K562 (cell line): ENCODE measurements around the gene DHDH. TPM values are rescaled to one million over a fixed set of nuclear protein-coding genes. Genes with fewer than 3 reads are reported as not detected.

ENCODE experiments used
- CHD4 ChIP-seq: fragments of 200-600 bp; sonication (generic); IDR thresholded peaks from 3 replicates; pipeline ENCODE4 v1.6.1; 2012; ENCODE audit warnings: low read depth, mild to moderate bottlenecking, mixed read lengths, low read length, inconsistent platforms; ENCODE audit not compliant: insufficient read depth, insufficient replicate concordance, poor library complexity, severe bottlenecking
- DEAF1 ChIP-seq: fragments of 450-650 bp; formaldehyde crosslinking; IDR thresholded peaks from 2 replicates; pipeline ENCODE4 v1.4.0; 2020; ENCODE audit warnings: mild to moderate bottlenecking, moderate library complexity
- EP300 ChIP-seq: IDR thresholded peaks from 2 replicates; pipeline ENCODE4 v1.6.1; 2012; ENCODE audit warnings: low read length, improper control_type of control experiment
- FOS ChIP-seq: IDR thresholded peaks from 3 replicates; pipeline ENCODE4 v1.6.1; 2011; ENCODE audit not compliant: insufficient read length; ENCODE audit errors: extremely low read depth
- HDGF ChIP-seq: fragments of 450-650 bp; IDR thresholded peaks from 2 replicates; pipeline ENCODE4 v1.6.1; 2016
- HINFP ChIP-seq: fragments of 450-650 bp; conservative IDR thresholded peaks from 2 replicates; pipeline ENCODE4 v1.6.1; 2016; ENCODE audit warnings: missing genetic modification characterization, low read depth, mild to moderate bottlenecking, control low read depth, missing compliant biosample characterization
- HMG20B ChIP-seq: fragments of 250-450 bp; sonication (Bioruptor Pico); IDR thresholded peaks from 2 replicates; pipeline ENCODE4 v1.5.0; 2021; ENCODE audit warnings: mild to moderate bottlenecking
- MAX ChIP-seq: sonication (generic); formaldehyde crosslinking; IDR thresholded peaks from 2 replicates; pipeline ENCODE4 v1.9.0; 2022; ENCODE audit warnings: mild to moderate bottlenecking, missing genetic modification reagents
- MEIS2 ChIP-seq: fragments of 450-650 bp; IDR thresholded peaks from 2 replicates; pipeline ENCODE4 v1.6.1; 2014; ENCODE audit warnings: mild to moderate bottlenecking; ENCODE audit not compliant: partially characterized antibody
- MLLT1 ChIP-seq, 2 experiments: fragments of 450-650 bp; IDR thresholded peaks; 2 replicates each; pipeline ENCODE4 v1.6.1; 2016
- MYBL2 ChIP-seq, 2 experiments: fragments of 450-650 bp in 1 of 2; sonication (generic) in 1 of 2; formaldehyde crosslinking in 1 of 2; IDR thresholded peaks; 2 replicates each; pipeline versions ENCODE4 v1.6.1 to v1.8.1; 2017 to 2022; ENCODE audit warnings: borderline replicate concordance in 1 of 2, inconsistent platforms in 1 of 2, low read depth in 1 of 2, mild to moderate bottlenecking in 1 of 2, missing genetic modification reagents in 1 of 2, moderate library complexity in 1 of 2
- NFE2 ChIP-seq: IDR thresholded peaks from 2 replicates; pipeline ENCODE4 v1.6.1; 2014; ENCODE audit warnings: antibody characterized with exemption, low read depth
- SRSF3 ChIP-seq: fragments of 200-400 bp; formaldehyde crosslinking; IDR thresholded peaks from 2 replicates; pipeline ENCODE4 v1.6.1; 2016; ENCODE audit warnings: mild to moderate bottlenecking, low read length, moderate library complexity; ENCODE audit not compliant: insufficient read depth
- TRIM25 ChIP-seq: fragments of 450-650 bp; IDR thresholded peaks from 2 replicates; pipeline ENCODE4 v1.7.0; 2016; ENCODE audit warnings: borderline replicate concordance
- ZBTB26 ChIP-seq: fragments of 450-650 bp; formaldehyde crosslinking; IDR thresholded peaks from 2 replicates; pipeline ENCODE4 v1.4.0; 2022; ENCODE audit warnings: missing genetic modification characterization
- ZNF175 ChIP-seq: fragments of 200-800 bp; sonication (Bioruptor generic); IDR thresholded peaks from 2 replicates; pipeline ENCODE4 v1.6.1; 2016; ENCODE audit warnings: low read depth, mild to moderate bottlenecking, missing genetic modification characterization, missing compliant biosample characterization
- polyA plus RNA-seq, 8 experiments: library from polyadenylated mRNA; depleted of rRNA in 4 of 8; stranded (reverse) in 5 of 8; unstranded in 3 of 8; fragments of >200 nt; fragmentation: Nextera tagmentation in 2 of 8; fragmentation: Illumina TruSeq in 1 of 8; extraction: Ambion mirVana in 2 of 8; extraction: Trizol in 1 of 8; gene quantifications; 2 replicates each; pipeline versions ENCODE4 v1.2.1 to v1.2.3, GENCODE V29; 2011 to 2014; ENCODE audit warnings: inconsistent platforms in 1 of 8, missing spikeins in 1 of 8
- total RNA-seq, 7 experiments: library from RNA; depleted of rRNA in 6 of 7; stranded (reverse); fragments of >200 nt in 6 of 7; fragmentation: Illumina TruSeq in 2 of 7; extraction: Trizol in 2 of 7; gene quantifications; 2 replicates each; pipeline versions ENCODE4 v1.2.1 to v1.2.3, GENCODE V29; 2011 to 2021; ENCODE audit warnings: low replicate concordance in 1 of 7

DHDH gene
- total and polyA plus RNA-seq, 9 of the 15 experiments (the other 6 are each of a cell fraction or from before 2014, with no cell fraction given) = 0.37 to 1.9 (median 0.87) TPM

- TF ChIP-seq HINFP (tag) (no peak), DEAF1 (CRISPR knock-in tag) (peak; percentile 38; the same call in 1 of the 2 replicates), EP300 (peak; percentile 54), HDGF (peak; percentile 98), MYBL2 (IDR thresholded peaks at IDR 0.05; ENCODE audit: low read depth) (no peak), MYBL2 (CRISPR knock-in tag; IDR thresholded peaks at IDR 0.05; ENCODE audit: borderline replicate concordance) (no peak), TRIM25 (no peak), ZNF175 (CRISPR knock-in tag) (0 out of 2 replicates have a peak, but pooled peaks have one; percentile 64), FOS (no peak), MEIS2 (peak; percentile 70), MAX (CRISPR knock-in tag) (peak; percentile 93), SRSF3 (no peak), ZBTB26 (CRISPR knock-in tag) (peak; percentile 21; the same call in 1 of the 2 replicates), MLLT1 (IDR thresholded peaks at IDR 0.05) (peak; percentile 49 to 52; a peak in 1 of 4 replicates), HMG20B (no peak), NFE2 (0 out of 2 replicates have a peak, but pooled peaks have one; percentile 4), CHD4 (no peak)
These were observed 28.7 kb downstream of the DHDH start (continued) for GRCh38 chr19:48962029-48962848.
